Mucosa of gallbladder (tissue), 1 donor: ENCODE measurements around the gene GXYLT2. TPM values are rescaled to one million over a fixed set of nuclear protein-coding genes. Genes with fewer than 3 reads are reported as not detected.

Source experiments
- DNase-seq: peaks from one replicate; pipeline ENCODE4 v3.0.0-alpha.2; 2020; ENCODE audit warnings: low spot score
- total RNA-seq: library from RNA; stranded (reverse); gene quantifications from one replicate; pipeline ENCODE4 v1.2.1, GENCODE V29; 2021
- donor health status: DM: no; HTN: no; CAD: no.

The GXYLT2 gene
- 12.1 TPM for total RNA-seq

- DNase-seq: peak; percentile 51
Observed at GRCh38 chr3:72887705-72888545, at the start of gene GXYLT2. TSS of gene GXYLT2 (plus strand) at chr3:72888046. CDS start at chr3:72888234, 188 bp downstream.

- DNase-seq: no peak
Observed at GRCh38 chr3:72839057-72839456, 48.8 kb upstream of the GXYLT2 start.

GRCh38 chr3:72844436-72844993 is 43.3 kb upstream of the GXYLT2 start:
- no peak for DNase-seq

GRCh38 chr3:72846166-72846565 is 41.7 kb upstream of the GXYLT2 start:
- DNase-seq: no peak

GRCh38 chr3:72847282-72847681 is 40.6 kb upstream of the GXYLT2 start:
- DNase-seq: no peak

- peak; percentile 96 for DNase-seq
Observed at GRCh38 chr3:72847751-72848702, 39.8 kb upstream of the GXYLT2 start, which contains the start of gene SHQ1. TSS of gene SHQ1 (minus strand) at chr3:72848445. CDS start at chr3:72848340, 105 bp downstream.

- no peak for DNase-seq
Observed at GRCh38 chr3:72848703-72849081, 39.2 kb upstream of the GXYLT2 start.

GRCh38 chr3:72855001-72855400 is 32.8 kb upstream of the GXYLT2 start:
- no peak for DNase-seq

- no peak for DNase-seq
Observed at GRCh38 chr3:72860053-72860452, 27.8 kb upstream of the GXYLT2 start.

- no peak for DNase-seq
Observed at GRCh38 chr3:72860846-72861245, 27.0 kb upstream of the GXYLT2 start.

GRCh38 chr3:72862314-72863090 is 25.3 kb upstream of the GXYLT2 start:
- no peak for DNase-seq

GRCh38 chr3:72872183-72872582 is 15.7 kb upstream of the GXYLT2 start:
- no peak for DNase-seq

GRCh38 chr3:72887343-72887704 is 522 bp upstream of the GXYLT2 start:
- no peak for DNase-seq

- no peak for DNase-seq
Observed at GRCh38 chr3:72888546-72889309, 882 bp downstream of the GXYLT2 start.

- DNase-seq: no peak
Observed at GRCh38 chr3:72889310-72890165, 1.7 kb downstream of the GXYLT2 start.

- DNase-seq: no peak
Observed at GRCh38 chr3:72890166-72890925, 2.5 kb downstream of the GXYLT2 start.

GRCh38 chr3:72891053-72891855 is 3.4 kb downstream of the GXYLT2 start:
- DNase-seq: peak; percentile 44
